Stimulated activated CD4-positive, alpha-beta T cell treated with anti-CD3 and anti-CD28 coated beads, Interleukin-2, amount 100 ng/mL, for 24 hours (primary cell): Measurements from ENCODE around the gene IRX4.
"Not testable (repeated sequence)": the region's sequence is repeated elsewhere in the genome, so short reads cannot be mapped to it uniquely, and the experiment has no call there.

ENCODE experiments used
- DNase-seq, 2 donors: peaks; one replicate each; pipeline ENCODE4 v3.0.0-alpha.2; 2020

Gene IRX4

DNA sequence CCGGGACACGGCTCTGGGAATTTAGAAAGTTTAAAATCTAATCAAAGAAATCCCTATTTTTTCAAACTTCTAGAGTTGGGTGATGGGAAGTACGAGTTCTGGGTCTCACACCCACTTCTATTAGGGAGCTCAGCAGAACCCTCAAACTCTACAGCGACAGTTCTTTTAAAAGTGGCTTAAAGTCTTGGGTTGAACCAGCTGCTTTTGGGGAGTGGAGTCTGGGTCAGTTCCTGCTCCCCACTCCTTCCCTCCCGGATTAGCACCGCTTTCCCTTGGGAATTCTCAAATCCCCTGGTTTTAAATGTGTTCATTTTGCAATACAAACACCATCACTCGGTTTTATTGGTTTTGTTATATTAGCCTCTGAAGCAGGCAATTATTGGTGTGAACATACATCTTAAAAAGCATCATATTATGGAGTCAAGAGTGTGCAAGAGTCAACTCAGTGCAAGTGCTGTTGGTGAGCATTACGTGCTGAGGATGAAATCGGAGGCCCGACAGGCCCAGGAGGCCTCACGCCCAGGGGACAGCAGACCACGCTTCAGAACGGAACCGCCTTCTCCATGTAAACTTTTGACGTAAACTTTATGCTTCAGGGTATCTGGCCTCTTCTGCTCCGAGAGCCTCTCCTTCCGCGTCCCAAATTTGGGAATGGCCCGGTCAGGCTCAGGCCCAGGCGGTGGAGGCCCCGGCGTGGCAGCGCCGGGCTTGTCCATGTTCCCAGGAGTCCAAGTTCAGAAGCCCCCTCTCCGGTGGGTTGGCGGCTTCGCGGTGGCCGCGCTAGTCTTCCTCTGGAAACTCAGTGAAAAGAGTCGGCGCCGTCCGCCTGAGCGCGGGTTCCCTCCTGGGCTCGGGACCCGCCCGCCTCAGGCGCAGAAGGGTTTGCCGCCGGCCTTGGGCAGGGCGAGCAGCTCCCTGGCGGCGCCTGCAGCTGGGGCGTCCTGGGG lies 5.3 kb downstream of the IRX4 start:
- DNase-seq: no peak

GRCh38 chr5:1876660-1877064 lies 6.1 kb downstream of the IRX4 start:
- DNase-seq: no peak

GRCh38 chr5:1875843-1876659 lies 6.7 kb downstream of the IRX4 start:
- DNase-seq: no peak

- no peak for DNase-seq
Measured at GRCh38 chr5:1875281-1875842, 7.4 kb downstream of the IRX4 start.

- DNase-seq: no peak
Measured at GRCh38 chr5:1874771-1875220, 7.9 kb downstream of the IRX4 start.

- no peak for DNase-seq
Measured at GRCh38 chr5:1874348-1874747, 8.4 kb downstream of the IRX4 start.

DNA sequence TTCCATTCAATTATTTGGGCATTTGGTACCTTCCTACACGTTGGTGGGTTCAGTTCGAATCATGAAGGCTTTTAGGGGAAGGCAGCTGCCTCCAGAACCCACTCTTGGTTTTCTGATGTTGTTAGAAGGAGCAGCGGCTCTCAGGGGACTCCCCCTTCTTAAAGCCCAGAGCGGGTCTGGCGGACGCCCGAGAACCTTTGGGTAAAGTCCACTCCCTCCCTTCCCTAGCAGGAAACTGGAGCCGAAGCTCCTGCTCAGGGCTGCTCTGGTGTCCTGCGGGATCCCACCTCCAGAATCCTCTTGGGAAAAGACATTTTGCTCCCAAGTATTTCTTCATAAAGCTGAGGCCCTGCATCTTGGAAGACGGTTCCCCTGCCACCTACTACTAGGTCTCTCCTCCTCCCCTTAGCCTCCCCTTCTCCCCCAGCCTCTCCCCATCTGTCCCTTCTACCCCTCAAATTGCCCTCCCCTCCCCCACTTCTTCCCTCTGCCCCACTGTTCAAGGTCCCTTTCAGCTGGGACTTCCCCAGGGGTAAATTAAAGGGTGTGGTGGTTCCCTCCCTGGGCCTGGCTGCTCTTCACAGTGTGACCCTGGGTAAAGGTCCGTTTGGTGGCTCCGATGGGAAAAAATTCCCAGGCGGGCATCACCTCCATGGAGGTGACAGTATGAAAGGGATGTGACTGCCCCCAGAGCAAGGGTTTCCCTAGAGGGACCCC lies 9.3 kb downstream of the IRX4 start:
- no peak for DNase-seq

GRCh38 chr5:1871441-1871840 lies 11.3 kb downstream of the IRX4 start:
- no peak for DNase-seq

DNA sequence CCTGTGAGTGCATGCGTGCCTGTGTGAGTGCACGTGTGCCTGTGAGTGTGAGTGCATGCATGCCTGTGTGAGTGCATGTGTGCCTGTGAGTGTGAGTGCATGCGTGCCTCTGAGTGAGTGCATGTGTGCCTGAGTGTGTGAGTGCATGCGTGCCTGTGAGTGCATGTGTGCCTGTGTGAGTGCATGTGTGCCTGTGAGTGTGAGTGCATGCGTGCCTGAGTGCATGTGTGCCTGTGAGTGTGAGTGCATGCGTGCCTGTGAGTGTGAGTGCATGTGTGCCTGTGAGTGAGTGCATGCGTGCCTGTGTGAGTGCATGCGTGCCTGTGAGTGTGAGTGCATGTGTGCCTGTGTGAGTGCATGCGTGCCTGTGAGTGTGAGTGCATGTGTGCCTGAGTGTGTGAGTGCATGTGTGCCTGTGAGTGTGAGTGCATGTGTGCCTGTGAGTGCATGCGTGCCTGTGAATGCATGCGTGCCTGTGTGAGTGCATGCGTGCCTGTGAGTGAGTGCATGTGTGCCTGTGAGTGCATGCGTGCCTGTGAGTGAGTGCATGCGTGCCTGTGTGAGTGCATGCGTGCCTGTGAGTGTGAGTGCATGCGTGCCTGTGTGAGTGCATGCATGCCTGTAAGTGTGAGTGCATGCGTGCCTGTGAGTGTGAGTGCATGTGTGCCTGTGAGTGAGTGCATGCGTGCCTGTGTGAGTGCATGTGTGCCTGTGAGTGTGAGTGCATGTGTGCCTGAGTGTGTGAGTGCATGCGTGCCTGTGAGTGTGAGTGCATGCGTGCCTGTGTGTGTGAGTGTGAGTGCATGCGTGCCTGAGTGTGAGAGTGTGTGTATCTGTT lies 12.1 kb downstream of the IRX4 start:
- not testable (repeated sequence) for DNase-seq

DNA sequence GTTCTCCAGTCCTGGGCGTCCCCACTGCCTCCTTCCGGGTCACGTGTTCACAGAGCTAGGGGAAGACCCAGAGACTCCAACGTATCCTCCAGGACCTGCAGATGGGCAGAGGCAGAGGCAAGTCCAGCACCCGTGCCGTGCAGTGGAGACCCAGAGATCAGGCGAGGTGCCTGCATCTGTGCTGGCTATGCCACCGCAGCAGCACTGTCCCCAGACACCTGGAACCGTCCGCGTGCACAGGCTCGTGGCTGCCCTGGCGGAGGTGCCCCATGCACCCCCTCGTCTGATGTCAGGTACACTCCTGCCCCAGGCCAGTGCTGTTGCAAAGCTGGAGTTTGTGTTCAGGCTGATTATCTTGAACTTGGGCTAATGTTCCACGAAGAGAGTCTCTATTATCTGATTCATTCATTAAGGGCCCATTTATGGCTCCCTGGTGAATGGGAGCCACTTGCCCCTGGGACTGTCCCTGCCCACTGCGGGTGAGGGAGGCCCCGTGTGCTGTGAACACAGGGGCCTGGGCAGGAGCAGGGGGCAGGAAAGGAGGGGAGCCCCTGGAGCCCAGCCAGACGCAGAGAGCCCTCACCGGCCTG lies 13.7 kb downstream of the IRX4 start:
- no peak for DNase-seq

DNA sequence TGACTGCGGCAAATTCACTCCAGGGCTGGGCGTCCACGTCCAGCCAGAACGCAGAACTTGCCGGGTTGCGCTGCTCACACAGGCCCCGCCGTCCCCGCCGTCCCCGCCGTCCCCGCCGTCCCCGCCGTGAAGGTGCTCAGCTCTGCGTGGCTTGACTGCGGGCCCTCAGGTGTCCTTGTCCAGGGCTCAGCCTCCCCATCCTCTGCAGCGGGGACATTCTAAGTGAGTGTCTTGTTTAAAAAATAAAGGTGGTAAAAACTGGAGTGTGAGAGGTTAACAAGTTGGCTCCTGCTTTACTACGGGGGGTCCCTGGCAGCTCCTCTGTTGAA lies 14.9 kb downstream of the IRX4 start:
- no peak for DNase-seq

- DNase-seq: no peak
Measured at GRCh38 chr5:1867114-1867814, 15.5 kb downstream of the IRX4 start.

DNA sequence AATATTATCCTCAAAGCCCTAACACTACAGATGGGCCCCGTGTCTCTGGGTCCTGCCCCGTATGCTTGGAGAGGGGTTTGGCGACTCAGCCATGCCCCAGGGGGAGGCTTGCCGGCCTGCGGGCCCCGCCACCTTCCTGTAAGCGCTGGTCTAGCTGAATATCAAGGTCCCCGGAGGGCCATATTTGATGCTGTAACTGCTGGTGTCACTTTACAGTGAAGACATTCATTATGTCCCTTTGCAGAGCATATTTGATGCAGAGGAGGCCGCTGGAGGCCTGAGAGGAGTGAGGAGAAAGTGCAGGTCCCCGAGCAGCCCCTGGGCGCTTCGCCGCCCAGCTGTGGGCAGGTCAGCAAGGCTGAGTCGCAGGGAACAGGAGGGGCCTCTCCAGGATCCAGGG lies 16.8 kb downstream of the IRX4 start:
- no peak for DNase-seq

GRCh38 chr5:1865486-1865885 lies 17.2 kb downstream of the IRX4 start:
- DNase-seq: no peak

DNA sequence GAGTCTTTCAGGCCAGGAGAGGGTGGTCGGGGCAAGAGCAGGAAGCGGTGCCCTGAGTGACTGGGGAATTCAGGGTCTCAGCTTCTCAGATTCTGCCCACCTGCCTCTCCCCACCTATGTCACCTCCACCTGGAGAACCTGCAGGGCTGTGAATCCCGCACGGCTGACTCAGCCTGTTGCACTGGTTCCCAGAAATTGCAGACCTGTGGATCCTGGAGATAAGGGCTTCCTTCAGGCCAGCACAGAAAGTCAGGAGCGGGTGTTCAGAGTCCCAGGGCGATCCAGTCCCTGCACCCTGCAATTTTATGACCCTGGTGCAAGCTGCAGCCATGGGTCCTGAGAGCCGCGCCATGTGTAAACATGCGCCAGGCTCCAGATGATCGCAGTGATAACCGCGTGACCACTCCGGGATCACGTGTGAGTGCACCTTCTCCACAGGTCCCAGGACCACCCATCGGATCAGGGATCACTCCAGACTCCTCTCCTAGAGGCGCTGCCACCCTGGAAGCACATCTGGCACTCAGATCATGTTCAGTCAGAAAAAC lies 17.8 kb downstream of the IRX4 start:
- DNase-seq: no peak

GRCh38 chr5:1860949-1861348 lies 21.8 kb downstream of the IRX4 start:
- DNase-seq: no peak

GRCh38 chr5:1860021-1860610 lies 22.6 kb downstream of the IRX4 start:
- no peak for DNase-seq

- DNase-seq: no peak
Measured at GRCh38 chr5:1859099-1859498, 23.6 kb downstream of the IRX4 start.

- no peak for DNase-seq
Measured at GRCh38 chr5:1858436-1858835, 24.3 kb downstream of the IRX4 start.

- DNase-seq: no peak
Measured at GRCh38 chr5:1857256-1857600, 25.5 kb downstream of the IRX4 start.
